Measurements from ENCODE around the gene GPR146.

DNA sequence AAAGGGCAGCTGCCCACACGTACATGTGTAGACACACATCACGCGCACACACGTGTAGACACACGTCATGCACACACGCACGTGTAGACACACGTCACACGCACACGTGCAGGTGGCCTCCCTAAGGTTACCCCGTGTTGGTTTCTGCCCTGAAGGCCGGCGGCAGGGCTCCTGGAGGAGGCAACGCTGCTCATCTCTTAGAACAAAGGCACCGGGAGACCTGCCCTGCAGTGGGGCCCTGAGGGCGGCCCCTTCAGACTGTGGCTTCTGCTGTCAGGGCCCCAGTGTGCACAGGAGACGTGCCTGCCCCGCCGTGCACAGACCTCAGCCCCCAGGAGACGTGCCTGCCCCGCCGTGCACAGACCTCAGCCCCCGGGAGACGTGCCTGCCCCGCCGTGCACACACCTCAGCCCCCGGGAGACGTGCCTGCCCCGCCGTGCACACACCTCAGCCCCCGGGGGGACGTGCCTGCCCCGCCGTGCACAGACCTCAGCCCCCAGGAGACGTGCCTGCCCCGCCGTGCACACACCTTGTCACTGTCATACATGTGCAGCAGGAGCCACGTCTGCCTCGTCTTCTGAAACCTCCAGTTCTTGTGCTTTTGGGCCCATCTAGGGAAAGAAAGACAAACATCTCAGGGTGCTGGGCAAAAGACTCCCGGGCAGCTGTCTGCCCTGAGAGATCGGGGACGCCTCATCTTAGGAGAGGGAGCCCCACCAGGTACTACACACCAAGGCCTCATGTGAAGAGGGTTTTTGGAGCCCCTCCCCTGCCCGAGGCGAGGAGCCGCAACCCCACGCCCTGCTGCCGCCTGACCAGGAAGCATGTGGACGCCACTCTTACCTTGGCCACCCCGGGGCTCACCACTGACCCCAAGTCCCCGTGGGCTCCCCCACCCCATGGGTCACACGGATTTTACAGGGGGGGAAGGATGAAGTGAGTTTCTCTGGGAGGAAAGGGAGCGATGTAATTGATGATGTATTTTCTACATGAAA lies 44.1 kb upstream of the GPR146 start:
- TF ChIP-seq, protein P1, sequence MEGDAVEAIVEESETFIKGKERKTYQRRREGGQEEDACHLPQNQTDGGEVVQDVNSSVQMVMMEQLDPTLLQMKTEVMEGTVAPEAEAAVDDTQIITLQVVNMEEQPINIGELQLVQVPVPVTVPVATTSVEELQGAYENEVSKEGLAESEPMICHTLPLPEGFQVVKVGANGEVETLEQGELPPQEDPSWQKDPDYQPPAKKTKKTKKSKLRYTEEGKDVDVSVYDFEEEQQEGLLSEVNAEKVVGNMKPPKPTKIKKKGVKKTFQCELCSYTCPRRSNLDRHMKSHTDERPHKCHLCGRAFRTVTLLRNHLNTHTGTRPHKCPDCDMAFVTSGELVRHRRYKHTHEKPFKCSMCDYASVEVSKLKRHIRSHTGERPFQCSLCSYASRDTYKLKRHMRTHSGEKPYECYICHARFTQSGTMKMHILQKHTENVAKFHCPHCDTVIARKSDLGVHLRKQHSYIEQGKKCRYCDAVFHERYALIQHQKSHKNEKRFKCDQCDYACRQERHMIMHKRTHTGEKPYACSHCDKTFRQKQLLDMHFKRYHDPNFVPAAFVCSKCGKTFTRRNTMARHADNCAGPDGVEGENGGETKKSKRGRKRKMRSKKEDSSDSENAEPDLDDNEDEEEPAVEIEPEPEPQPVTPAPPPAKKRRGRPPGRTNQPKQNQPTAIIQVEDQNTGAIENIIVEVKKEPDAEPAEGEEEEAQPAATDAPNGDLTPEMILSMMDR (IDR thresholded peaks at IDR 0.05): no peak
- TF ChIP-seq POLR2AphosphoS5 (IDR thresholded peaks at IDR 0.05): no peak
